Measurements from ENCODE around the gene S100A12.
"Not testable (repeated sequence)": the region's sequence is repeated elsewhere in the genome, so short reads cannot be mapped to it uniquely, and the experiment has no call there.

Gene S100A12

GRCh38 chr1:153375511-153375910 lies at the start of gene S100A12:
S100A12 (minus strand) TSS chr1:153375621; CDS start chr1:153374592, 1,029 bp downstream.
- Mint-ChIP-seq H3K4me3 (no peak within 1 kb of the TSS), H3K27ac (no peak within 1 kb of the TSS), H3K36me3 (no peaks in the 10 kb centered on the region), H3K27me3 (peaks cover 12% of the 10 kb centered on the region), H3K4me1 (no peaks in the 10 kb centered on the region), H3K9me3 (no peaks in the 10 kb centered on the region)
- CTCF ChIA-PET = no interaction called here
- no peak for DNase-seq

- CTCF ChIA-PET = no interaction called here
- DNase-seq = peak; percentile 85
- no peaks in the 10 kb centered on the region for H3K36me3 Mint-ChIP-seq
- H3K9me3 Mint-ChIP-seq = no peaks in the 10 kb centered on the region
- no peaks in the 10 kb centered on the region for H3K27me3 Mint-ChIP-seq
- H3K4me1 Mint-ChIP-seq = no peaks in the 10 kb centered on the region
- no peak overlapping the region for H3K4me3 Mint-ChIP-seq
- H3K27ac Mint-ChIP-seq = no peak overlapping the region
Observed at GRCh38 chr1:153422450-153423068, 47.1 kb upstream of the S100A12 start.

GRCh38 chr1:153420306-153420705 lies 44.9 kb upstream of the S100A12 start:
- Mint-ChIP-seq H3K9me3 (no peaks in the 10 kb centered on the region), H3K4me3 (no peak overlapping the region), H3K4me1 (no peaks in the 10 kb centered on the region), H3K27me3 (no peaks in the 10 kb centered on the region), H3K27ac (no peak overlapping the region), H3K36me3 (no peaks in the 10 kb centered on the region)
- CTCF ChIA-PET = no interaction called here
- DNase-seq = no peak

GRCh38 chr1:153419436-153419793 lies 44.0 kb upstream of the S100A12 start:
- H3K27ac Mint-ChIP-seq, H3K4me3 Mint-ChIP-seq, CTCF ChIA-PET, H3K36me3 Mint-ChIP-seq, H3K27me3 Mint-ChIP-seq, H3K9me3 Mint-ChIP-seq, H3K4me1 Mint-ChIP-seq, DNase-seq: not testable (repeated sequence)

- H3K27ac Mint-ChIP-seq, H3K4me3 Mint-ChIP-seq, H3K27me3 Mint-ChIP-seq, H3K4me1 Mint-ChIP-seq, DNase-seq, H3K36me3 Mint-ChIP-seq, H3K9me3 Mint-ChIP-seq, CTCF ChIA-PET: not testable (repeated sequence)
Observed at GRCh38 chr1:153418758-153419435, 43.5 kb upstream of the S100A12 start.

- CTCF ChIA-PET = no interaction called here
- Mint-ChIP-seq H3K36me3 (no peaks in the 10 kb centered on the region), H3K27me3 (no peaks in the 10 kb centered on the region), H3K4me1 (no peaks in the 10 kb centered on the region), H3K9me3 (no peaks in the 10 kb centered on the region), H3K4me3 (no peak overlapping the region), H3K27ac (no peak overlapping the region)
- no peak for DNase-seq
Observed at GRCh38 chr1:153417136-153417888, 41.9 kb upstream of the S100A12 start.

GRCh38 chr1:153415850-153416570 lies 40.6 kb upstream of the S100A12 start, which contains the start of gene S100A7A:
S100A7A (plus strand) TSS chr1:153416520; CDS start chr1:153418083, 1,563 bp downstream.
- no peak within 1 kb of the TSS for H3K4me3 Mint-ChIP-seq
- no peaks in the 10 kb centered on the region for H3K4me1 Mint-ChIP-seq
- H3K36me3 Mint-ChIP-seq = no peaks in the 10 kb centered on the region
- no peaks in the 10 kb centered on the region for H3K27me3 Mint-ChIP-seq
- DNase-seq = no peak
- CTCF ChIA-PET = no interaction called here
- H3K27ac Mint-ChIP-seq = no peak within 1 kb of the TSS
- no peaks in the 10 kb centered on the region for H3K9me3 Mint-ChIP-seq

- DNase-seq, H3K4me1 Mint-ChIP-seq, H3K27ac Mint-ChIP-seq, CTCF ChIA-PET, H3K9me3 Mint-ChIP-seq, H3K27me3 Mint-ChIP-seq, H3K4me3 Mint-ChIP-seq, H3K36me3 Mint-ChIP-seq: not testable (repeated sequence)
Observed at GRCh38 chr1:153413961-153414360, 38.5 kb upstream of the S100A12 start.

- DNase-seq = peak; percentile 34
- peaks cover 16% of the 10 kb centered on the region for H3K4me1 Mint-ChIP-seq
- not testable (repeated sequence) for H3K9me3 Mint-ChIP-seq, H3K36me3 Mint-ChIP-seq, H3K27ac Mint-ChIP-seq, H3K4me3 Mint-ChIP-seq
- H3K27me3 Mint-ChIP-seq = peaks cover 21% of the 10 kb centered on the region
- CTCF ChIA-PET = interaction anchor here (1.9 to 4.3 kb wide), 2 partner anchors 52 to 54 kb away, joined by 7 to 21 read pairs; no protein-coding TSS in a partner anchor
Observed at GRCh38 chr1:153407274-153407673, 31.9 kb upstream of the S100A12 start.

GRCh38 chr1:153405825-153406599 lies 30.6 kb upstream of the S100A12 start:
- H3K36me3 Mint-ChIP-seq, DNase-seq, H3K27ac Mint-ChIP-seq, H3K9me3 Mint-ChIP-seq, H3K4me3 Mint-ChIP-seq: not testable (repeated sequence)
- CTCF ChIA-PET = interaction anchor here (4.3 kb wide), 1 partner anchor 53 kb away, joined by 21 read pairs; no protein-coding TSS in a partner anchor
- Mint-ChIP-seq H3K27me3 (peaks cover 21% of the 10 kb centered on the region), H3K4me1 (peaks cover 16% of the 10 kb centered on the region)

GRCh38 chr1:153404768-153405167 lies 29.3 kb upstream of the S100A12 start:
- H3K9me3 Mint-ChIP-seq = no peaks in the 10 kb centered on the region
- peaks cover 16% of the 10 kb centered on the region for H3K4me1 Mint-ChIP-seq
- peaks cover 21% of the 10 kb centered on the region for H3K27me3 Mint-ChIP-seq
- no peak overlapping the region for H3K27ac Mint-ChIP-seq
- no peaks in the 10 kb centered on the region for H3K36me3 Mint-ChIP-seq
- CTCF ChIA-PET = interaction anchor here (0.6 to 3.5 kb wide), 6 partner anchors 9 to 52 kb away, joined by 3 to 15 read pairs (median 6); partner anchors contain the start of gene S100A9
- no peak overlapping the region for H3K4me3 Mint-ChIP-seq
- DNase-seq = peak; percentile 65

GRCh38 chr1:153404086-153404635 lies 28.7 kb upstream of the S100A12 start:
- no peak for DNase-seq
- peaks cover 21% of the 10 kb centered on the region for H3K27me3 Mint-ChIP-seq
- H3K27ac Mint-ChIP-seq = no peak overlapping the region
- no peak overlapping the region for H3K4me3 Mint-ChIP-seq
- CTCF ChIA-PET = interaction anchor here (0.5 to 3.5 kb wide), 7 partner anchors 9 to 75 kb away, joined by 3 to 15 read pairs (median 3); partner anchors contain the start of gene S100A9
- peaks cover 16% of the 10 kb centered on the region for H3K4me1 Mint-ChIP-seq
- no peaks in the 10 kb centered on the region for H3K9me3 Mint-ChIP-seq
- H3K36me3 Mint-ChIP-seq = no peaks in the 10 kb centered on the region

- DNase-seq = no peak
Observed at GRCh38 chr1:153403421-153404085, 28.1 kb upstream of the S100A12 start.

More at GRCh38 chr1:153403421-153404085, 28.1 kb upstream of the S100A12 start:
- no peak overlapping the region for H3K4me3 Mint-ChIP-seq
- H3K27ac Mint-ChIP-seq = no peak overlapping the region
- H3K9me3 Mint-ChIP-seq = no peaks in the 10 kb centered on the region
- peaks cover 16% of the 10 kb centered on the region for H3K4me1 Mint-ChIP-seq
- CTCF ChIA-PET = interaction anchor here (1.3 to 3.5 kb wide), 4 partner anchors 8 to 50 kb away, joined by 3 to 15 read pairs (median 8); partner anchors contain the start of gene S100A9
- peaks cover 21% of the 10 kb centered on the region for H3K27me3 Mint-ChIP-seq
- no peaks in the 10 kb centered on the region for H3K36me3 Mint-ChIP-seq
